GM12865 (cell line): Measurements from ENCODE around the gene CNTLN.

Source experiments
- DNase-seq: peaks from one replicate; pipeline ENCODE4 v3.0.0; 2010; ENCODE audit warnings: low read depth
- H3K4me3 ChIP-seq: 2 replicates; pipeline ENCODE4 v1.5.1; 2011; ENCODE audit warnings: mild to moderate bottlenecking, low read depth, low read length, control low read depth
- CTCF ChIP-seq: IDR thresholded peaks from 2 replicates; pipeline ENCODE4 v1.5.1; 2011; ENCODE audit warnings: low read length, control low read depth, low read depth, inconsistent platforms; ENCODE audit not compliant: insufficient read depth; ENCODE audit errors: missing control alignments

The CNTLN gene

GRCh38 chr9:17293685-17294084 is 158.8 kb downstream of the CNTLN start:
- TF ChIP-seq CTCF = no peak
- H3K4me3 ChIP-seq = no peak overlapping the region
- DNase-seq = no peak

DNA sequence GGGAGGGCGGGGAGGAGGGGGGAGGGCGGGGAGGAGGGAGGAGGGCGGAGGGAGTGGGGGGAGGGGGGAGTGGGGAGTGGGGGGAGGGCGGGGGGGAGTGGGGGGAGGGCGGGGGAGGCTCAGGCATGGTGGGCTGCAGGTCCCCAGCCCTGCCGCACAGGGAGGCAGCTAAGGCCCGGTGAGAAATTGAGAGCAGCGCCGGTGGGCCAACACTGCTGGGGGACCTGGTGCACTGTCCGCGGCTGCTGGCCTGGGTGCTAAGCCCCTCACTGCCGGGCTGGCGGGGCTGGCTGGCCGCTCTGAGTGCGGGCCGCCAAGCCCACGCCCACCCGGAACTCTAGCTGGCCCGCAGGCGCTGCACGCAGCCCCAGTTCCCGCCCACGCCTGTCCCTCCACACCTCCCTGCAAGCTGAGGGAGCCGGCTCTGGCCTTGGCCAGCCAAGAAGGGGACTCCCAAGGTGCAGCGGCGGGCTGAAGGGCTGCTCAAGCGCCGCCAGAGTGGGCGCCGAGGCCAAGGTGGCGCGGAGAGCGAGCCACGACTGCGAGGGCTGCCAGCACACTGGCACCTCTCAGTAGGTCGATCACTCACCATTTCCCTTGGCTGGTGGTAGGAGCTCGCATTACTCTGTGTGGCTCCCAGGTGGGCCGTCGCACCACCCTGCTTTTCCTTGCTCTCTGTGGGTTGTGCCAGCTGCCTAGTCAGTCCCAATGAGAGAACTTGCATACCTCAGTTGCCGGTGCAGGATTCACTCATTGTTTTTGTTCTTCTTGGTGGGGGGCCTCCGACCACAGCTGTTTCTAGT is 160.2 kb downstream of the CNTLN start:
- no peak for DNase-seq
- H3K4me3 ChIP-seq = no peak overlapping the region
- TF ChIP-seq CTCF = no peak

- H3K4me3 ChIP-seq = no peak overlapping the region
- no peak for TF ChIP-seq CTCF
- no peak for DNase-seq
Observed at GRCh38 chr9:17315341-17315740, 180.5 kb downstream of the CNTLN start.

GRCh38 chr9:17318821-17319320 is 184.0 kb downstream of the CNTLN start:
- no peak for TF ChIP-seq CTCF
- DNase-seq = no peak
- H3K4me3 ChIP-seq = no peak overlapping the region

DNA sequence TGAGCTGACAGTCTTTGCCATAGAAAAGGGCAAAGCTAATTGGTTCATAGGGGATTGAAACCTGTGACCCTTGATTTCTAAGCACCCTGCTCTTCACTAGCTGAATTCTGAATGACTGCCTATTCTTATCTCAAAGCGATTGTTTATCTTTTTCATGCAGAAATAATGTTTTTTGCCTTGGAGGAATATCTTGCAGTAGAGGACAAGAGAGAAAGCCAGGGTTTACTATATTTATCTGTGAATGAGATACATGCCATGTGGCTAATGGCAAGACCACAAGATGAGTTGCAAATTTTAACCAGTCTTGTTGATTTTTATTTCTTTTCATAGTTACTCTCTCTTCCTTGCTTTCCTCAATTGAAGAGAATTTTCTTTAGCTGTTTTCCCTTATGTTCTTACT is 185.0 kb downstream of the CNTLN start:
- DNase-seq = no peak
- no peak for TF ChIP-seq CTCF
- no peak overlapping the region for H3K4me3 ChIP-seq

DNA sequence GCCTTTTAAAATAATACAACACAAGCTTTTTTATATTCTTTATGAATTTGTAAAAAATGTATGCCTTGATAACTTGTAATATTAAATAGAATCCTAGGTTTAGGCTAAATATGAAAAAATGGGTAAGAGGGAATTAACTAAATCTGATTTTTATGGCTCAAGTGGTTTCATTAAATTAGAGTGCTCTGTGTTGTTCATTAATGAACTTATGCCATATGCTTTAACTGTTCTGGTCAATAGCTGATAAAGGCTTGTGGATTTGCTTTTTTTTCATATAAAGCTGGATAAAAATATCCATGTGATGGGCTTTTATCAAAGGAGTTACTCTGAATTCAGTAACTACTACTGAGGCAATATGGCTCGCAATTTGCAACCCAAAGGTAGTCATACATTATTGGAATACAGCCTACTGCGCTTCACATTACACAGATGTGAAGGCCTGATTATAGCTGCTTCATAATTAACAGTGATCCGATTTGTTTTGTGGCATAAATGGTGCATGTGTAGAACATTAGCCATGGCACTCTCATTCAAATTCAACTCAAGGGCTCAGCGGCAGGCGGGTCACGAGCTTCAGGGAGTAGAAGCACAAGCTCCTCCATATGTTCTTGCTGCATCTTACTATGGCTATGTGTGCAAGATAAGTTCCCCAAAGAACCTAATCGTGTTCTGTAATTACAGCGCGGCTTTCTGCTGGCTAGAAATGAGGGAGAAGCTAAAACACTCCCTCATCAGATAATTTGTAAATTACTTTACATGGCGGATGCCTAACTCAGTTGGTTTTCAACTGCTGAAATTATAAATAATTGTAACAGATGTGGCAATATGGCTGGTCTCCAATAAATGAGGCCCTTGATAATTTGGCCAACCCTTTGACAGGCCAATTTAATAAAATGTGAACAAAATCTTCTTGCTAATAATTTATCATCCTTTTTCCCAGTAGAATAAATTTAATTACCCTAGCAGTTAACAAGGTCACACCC is 188.3 kb downstream of the CNTLN start:
- no peak for DNase-seq
- H3K4me3 ChIP-seq = no peak overlapping the region
- no peak for TF ChIP-seq CTCF
